Measurements from ENCODE around the gene CYB561. TPM values are rescaled to one million over a fixed set of nuclear protein-coding genes. Genes with fewer than 3 reads are reported as not detected.

The CYB561 gene
- total RNA-seq, 1 experiment from 2014 or later, result 57.2 TPM

DNA sequence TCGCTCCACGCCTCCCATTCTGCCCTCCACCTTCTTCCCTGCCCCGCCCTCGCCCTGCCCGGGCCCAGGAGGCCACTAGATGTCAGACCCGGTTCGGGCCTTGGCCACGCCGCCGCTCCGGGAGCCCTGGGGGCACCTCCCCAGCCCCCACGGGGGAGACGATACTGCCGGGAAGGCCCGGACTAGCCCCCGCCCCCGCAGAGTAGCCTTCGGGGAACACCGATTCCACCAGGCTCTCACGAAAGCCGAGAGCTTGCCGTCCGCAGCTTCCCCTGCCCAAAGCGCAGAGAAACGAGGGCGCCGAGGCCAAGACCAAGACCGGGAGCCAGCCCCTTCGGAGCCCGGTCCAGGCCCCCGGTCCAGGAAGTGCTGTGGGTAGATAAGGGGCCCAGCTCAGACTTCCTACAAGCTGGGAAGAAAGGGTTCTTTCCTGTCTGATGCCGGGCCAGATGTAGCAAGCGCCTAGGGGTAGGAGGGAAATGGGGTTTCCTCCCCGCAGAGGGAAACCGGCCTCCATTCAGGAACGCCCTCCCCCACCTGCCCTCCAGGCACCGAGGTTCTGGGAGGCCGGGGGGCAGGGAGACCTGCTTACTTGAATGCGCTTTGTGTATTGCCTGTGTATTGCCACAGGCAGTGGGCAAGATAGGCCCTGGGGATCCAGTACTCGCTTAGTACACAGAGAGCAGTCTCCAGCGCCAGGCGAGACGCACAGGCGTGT, 806 bp upstream of the CYB561 start:
- ChIA-PET CTCF (interaction anchor here (0.6 to 6.5 kb wide), 20 partner anchors 9 to 355 kb away, joined by 3 to 62 read pairs (median 4); partner anchors contain the start of gene ACE), POLR2A (interaction anchor here (0.7 to 3.7 kb wide), 13 partner anchors 11 to 336 kb away, joined by 3 to 31 read pairs (median 6); partner anchors contain the start of genes DCAF7 and TACO1)
- DNase-seq (ENCODE audit: unreplicated experiment), result peak; percentile 85
- BruUV-seq (replicated peaks), result TSS peak; percentile 72
- TF ChIP-seq, protein P1, sequence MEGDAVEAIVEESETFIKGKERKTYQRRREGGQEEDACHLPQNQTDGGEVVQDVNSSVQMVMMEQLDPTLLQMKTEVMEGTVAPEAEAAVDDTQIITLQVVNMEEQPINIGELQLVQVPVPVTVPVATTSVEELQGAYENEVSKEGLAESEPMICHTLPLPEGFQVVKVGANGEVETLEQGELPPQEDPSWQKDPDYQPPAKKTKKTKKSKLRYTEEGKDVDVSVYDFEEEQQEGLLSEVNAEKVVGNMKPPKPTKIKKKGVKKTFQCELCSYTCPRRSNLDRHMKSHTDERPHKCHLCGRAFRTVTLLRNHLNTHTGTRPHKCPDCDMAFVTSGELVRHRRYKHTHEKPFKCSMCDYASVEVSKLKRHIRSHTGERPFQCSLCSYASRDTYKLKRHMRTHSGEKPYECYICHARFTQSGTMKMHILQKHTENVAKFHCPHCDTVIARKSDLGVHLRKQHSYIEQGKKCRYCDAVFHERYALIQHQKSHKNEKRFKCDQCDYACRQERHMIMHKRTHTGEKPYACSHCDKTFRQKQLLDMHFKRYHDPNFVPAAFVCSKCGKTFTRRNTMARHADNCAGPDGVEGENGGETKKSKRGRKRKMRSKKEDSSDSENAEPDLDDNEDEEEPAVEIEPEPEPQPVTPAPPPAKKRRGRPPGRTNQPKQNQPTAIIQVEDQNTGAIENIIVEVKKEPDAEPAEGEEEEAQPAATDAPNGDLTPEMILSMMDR (IDR thresholded peaks at IDR 0.05; ENCODE audit: unreplicated experiment), result peak; percentile 32
- no peaks in the 10 kb centered on the region for H3K27me3 Mint-ChIP-seq (ENCODE audit: insufficient read depth, unreplicated experiment)
- intact Hi-C loops (cut with micrococcal nuclease), result loop anchor here (1.0 to 2.0 kb wide), 3 partner anchors 32 to 165 kb away; partner anchors contain the start of gene DCAF7
- H3K9me3 Mint-ChIP-seq (ENCODE audit: unreplicated experiment), result no peaks in the 10 kb centered on the region
- no peaks in the 10 kb centered on the region for H3K36me3 Mint-ChIP-seq (ENCODE audit: insufficient read depth, unreplicated experiment)
- peak overlapping the region; percentile 90 for H3K27ac Mint-ChIP-seq (ENCODE audit: low read depth, unreplicated experiment)
- peak overlapping the region; percentile 68 for H3K4me3 Mint-ChIP-seq (ENCODE audit: unreplicated experiment)
- H3K4me1 Mint-ChIP-seq (ENCODE audit: insufficient read depth, unreplicated experiment), result peaks cover 19% of the 10 kb centered on the region

DNA sequence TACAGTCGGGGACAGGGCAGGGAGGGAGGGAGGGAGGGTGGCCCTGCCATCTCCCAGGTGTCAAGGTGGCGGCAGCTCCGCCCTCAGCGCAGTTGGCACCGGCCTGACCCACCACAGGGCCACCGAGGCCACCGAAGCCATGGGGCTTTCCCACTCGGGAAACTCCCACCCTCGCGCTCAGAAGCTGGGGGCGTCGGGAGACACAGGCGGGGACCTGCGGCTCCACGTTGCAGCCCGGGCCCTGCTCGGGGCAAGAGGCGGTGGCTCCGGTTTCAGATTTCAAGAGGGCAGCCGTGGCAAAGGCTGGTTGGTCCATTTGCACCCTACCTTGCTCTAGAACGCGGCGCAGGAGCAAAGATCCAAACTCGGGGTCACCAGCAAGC, 544 bp downstream of the CYB561 start:
- peaks cover 16% of the 10 kb centered on the region for H3K4me1 Mint-ChIP-seq (ENCODE audit: insufficient read depth, unreplicated experiment)
- H3K36me3 Mint-ChIP-seq (ENCODE audit: insufficient read depth, unreplicated experiment), result no peaks in the 10 kb centered on the region
- TF ChIP-seq, protein P1 (IDR thresholded peaks at IDR 0.05; ENCODE audit: unreplicated experiment), result no peak
- peak overlapping the region; percentile 68 for H3K4me3 Mint-ChIP-seq (ENCODE audit: unreplicated experiment)
- DNase-seq (ENCODE audit: unreplicated experiment), result peak; percentile 71
- H3K27me3 Mint-ChIP-seq (ENCODE audit: insufficient read depth, unreplicated experiment), result no peaks in the 10 kb centered on the region
- POLR2A ChIA-PET, result interaction anchor here (0.8 to 3.7 kb wide), 11 partner anchors 10 to 176 kb away, joined by 3 to 31 read pairs (median 5); partner anchors contain the start of gene DCAF7
- BruUV-seq (replicated peaks), result no TSS peak
- intact Hi-C loops (cut with micrococcal nuclease), result no loop called here
- CTCF ChIA-PET, result interaction anchor here (0.6 to 6.5 kb wide), 16 partner anchors 10 to 777 kb away, joined by 3 to 62 read pairs (median 4); partner anchors contain the start of gene ACE
- no peaks in the 10 kb centered on the region for H3K9me3 Mint-ChIP-seq (ENCODE audit: unreplicated experiment)
- peak overlapping the region; percentile 8 for H3K27ac Mint-ChIP-seq (ENCODE audit: low read depth, unreplicated experiment)

DNA sequence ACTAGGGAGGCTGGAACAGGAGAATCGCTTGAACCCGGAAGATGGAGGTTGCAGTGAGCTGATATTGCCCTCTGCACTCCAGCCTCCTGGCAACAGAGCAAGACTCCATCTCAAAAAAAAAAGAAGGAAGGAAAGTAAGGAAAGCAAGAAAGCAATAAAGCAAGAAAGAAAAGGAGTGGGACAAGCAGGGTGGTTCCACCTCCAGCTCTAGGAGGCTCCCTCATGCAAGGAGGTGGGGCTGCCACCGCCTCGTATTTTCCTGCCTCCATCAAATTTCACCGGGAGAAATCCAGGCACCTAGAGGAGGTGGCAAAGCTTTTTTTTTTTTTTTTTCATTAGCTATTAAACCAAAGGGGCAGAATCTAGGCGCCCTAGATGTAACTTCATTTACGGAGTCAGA, 1.0 kb downstream of the CYB561 start:
- CTCF ChIA-PET, result interaction anchor here (0.6 to 6.5 kb wide), 20 partner anchors 9 to 777 kb away, joined by 3 to 62 read pairs (median 4); partner anchors contain the start of gene ACE
- intact Hi-C loops (cut with micrococcal nuclease), result no loop called here
- H3K36me3 Mint-ChIP-seq (ENCODE audit: insufficient read depth, unreplicated experiment), result no peaks in the 10 kb centered on the region
- H3K4me3 Mint-ChIP-seq (ENCODE audit: unreplicated experiment), result peak overlapping the region; percentile 68
- peak overlapping the region; percentile 8 for H3K27ac Mint-ChIP-seq (ENCODE audit: low read depth, unreplicated experiment)
- no peaks in the 10 kb centered on the region for H3K9me3 Mint-ChIP-seq (ENCODE audit: unreplicated experiment)
- no TSS peak for BruUV-seq (replicated peaks)
- H3K4me1 Mint-ChIP-seq (ENCODE audit: insufficient read depth, unreplicated experiment), result peaks cover 21% of the 10 kb centered on the region
- POLR2A ChIA-PET, result interaction anchor here (0.8 to 3.7 kb wide), 11 partner anchors 9 to 176 kb away, joined by 3 to 31 read pairs (median 5); partner anchors contain the start of gene DCAF7
- no peak for DNase-seq (ENCODE audit: unreplicated experiment)
- H3K27me3 Mint-ChIP-seq (ENCODE audit: insufficient read depth, unreplicated experiment), result no peaks in the 10 kb centered on the region
- TF ChIP-seq, protein P1 (IDR thresholded peaks at IDR 0.05; ENCODE audit: unreplicated experiment), result no peak

DNA sequence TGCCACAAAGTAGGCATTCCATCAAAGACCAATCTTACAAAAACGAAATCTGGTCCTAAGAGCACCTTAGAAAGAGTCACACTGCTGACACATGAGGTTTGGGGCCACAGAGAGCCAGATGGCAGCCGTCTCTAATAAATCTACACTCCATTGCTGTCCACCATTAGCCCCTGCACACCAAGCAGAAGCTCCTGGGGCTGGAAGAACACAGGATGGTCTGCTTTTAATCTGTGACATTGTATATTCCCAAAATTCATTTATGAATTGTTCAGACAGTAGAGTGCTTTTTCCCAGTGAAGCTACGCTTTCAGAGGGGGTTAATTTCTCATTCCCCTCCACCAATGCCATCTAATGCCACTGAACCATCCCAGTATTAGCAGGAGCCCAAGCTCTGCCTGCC, 1.6 kb downstream of the CYB561 start:
- TF ChIP-seq, protein P1 (IDR thresholded peaks at IDR 0.05; ENCODE audit: unreplicated experiment), result no peak
- Mint-ChIP-seq H3K9me3 (ENCODE audit: unreplicated experiment) (no peaks in the 10 kb centered on the region), H3K4me3 (ENCODE audit: unreplicated experiment) (peak overlapping the region; percentile 68), H3K36me3 (ENCODE audit: insufficient read depth, unreplicated experiment) (no peaks in the 10 kb centered on the region), H3K27ac (ENCODE audit: low read depth, unreplicated experiment) (peak overlapping the region; percentile 8), H3K27me3 (ENCODE audit: insufficient read depth, unreplicated experiment) (no peaks in the 10 kb centered on the region), H3K4me1 (ENCODE audit: insufficient read depth, unreplicated experiment) (peaks cover 27% of the 10 kb centered on the region)
- intact Hi-C loops (cut with micrococcal nuclease), result no loop called here
- ChIA-PET POLR2A (interaction anchor here (1.1 to 3.7 kb wide), 7 partner anchors 8 to 177 kb away, joined by 4 to 31 read pairs (median 12); partner anchors contain the start of gene DCAF7), CTCF (interaction anchor here (0.6 to 6.5 kb wide), 13 partner anchors 9 to 1077 kb away, joined by 3 to 62 read pairs (median 4); partner anchors contain the start of gene ACE)
- no peak for DNase-seq (ENCODE audit: unreplicated experiment)
- TSS peak; percentile 44 for BruUV-seq (replicated peaks)

All from MCF 10A (cell line).